ENCODE data around the gene AKT3.

AKT3 gene

DNA sequence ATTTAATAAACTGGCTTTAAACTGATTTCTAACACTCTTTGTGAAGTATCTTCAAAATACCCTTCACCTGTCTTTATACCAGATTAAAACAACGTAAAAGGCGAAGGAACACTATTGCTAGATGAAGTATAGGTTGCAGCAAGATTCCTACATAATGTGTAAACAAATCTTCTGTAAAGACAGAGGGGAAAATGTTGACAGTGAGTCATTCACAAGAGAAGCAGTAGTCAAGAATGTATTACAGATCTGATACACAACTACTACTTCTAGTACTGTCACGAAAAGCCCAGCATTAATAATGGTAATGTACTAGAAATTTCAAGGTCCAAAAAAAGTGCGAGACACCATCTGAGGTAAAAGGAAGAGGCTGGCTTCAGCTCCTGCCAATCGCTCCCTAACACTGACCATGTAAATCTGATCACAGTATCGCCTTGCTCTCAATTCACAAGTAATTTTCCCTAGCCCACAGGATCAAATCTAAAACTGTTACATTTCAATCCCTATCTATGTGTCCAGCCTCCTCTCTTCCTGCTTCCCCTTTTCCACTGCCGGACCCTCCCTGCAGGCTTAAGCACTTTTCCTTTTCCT is 290.4 kb downstream of the AKT3 start:
- TF ChIP-seq, protein P1, sequence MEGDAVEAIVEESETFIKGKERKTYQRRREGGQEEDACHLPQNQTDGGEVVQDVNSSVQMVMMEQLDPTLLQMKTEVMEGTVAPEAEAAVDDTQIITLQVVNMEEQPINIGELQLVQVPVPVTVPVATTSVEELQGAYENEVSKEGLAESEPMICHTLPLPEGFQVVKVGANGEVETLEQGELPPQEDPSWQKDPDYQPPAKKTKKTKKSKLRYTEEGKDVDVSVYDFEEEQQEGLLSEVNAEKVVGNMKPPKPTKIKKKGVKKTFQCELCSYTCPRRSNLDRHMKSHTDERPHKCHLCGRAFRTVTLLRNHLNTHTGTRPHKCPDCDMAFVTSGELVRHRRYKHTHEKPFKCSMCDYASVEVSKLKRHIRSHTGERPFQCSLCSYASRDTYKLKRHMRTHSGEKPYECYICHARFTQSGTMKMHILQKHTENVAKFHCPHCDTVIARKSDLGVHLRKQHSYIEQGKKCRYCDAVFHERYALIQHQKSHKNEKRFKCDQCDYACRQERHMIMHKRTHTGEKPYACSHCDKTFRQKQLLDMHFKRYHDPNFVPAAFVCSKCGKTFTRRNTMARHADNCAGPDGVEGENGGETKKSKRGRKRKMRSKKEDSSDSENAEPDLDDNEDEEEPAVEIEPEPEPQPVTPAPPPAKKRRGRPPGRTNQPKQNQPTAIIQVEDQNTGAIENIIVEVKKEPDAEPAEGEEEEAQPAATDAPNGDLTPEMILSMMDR (conservative IDR thresholded peaks at IDR 0.05), result no peak
- TF ChIP-seq ZFX (IDR thresholded peaks at IDR 0.05), result no peak
- H3K27ac ChIP-seq, result no peak overlapping the region

DNA sequence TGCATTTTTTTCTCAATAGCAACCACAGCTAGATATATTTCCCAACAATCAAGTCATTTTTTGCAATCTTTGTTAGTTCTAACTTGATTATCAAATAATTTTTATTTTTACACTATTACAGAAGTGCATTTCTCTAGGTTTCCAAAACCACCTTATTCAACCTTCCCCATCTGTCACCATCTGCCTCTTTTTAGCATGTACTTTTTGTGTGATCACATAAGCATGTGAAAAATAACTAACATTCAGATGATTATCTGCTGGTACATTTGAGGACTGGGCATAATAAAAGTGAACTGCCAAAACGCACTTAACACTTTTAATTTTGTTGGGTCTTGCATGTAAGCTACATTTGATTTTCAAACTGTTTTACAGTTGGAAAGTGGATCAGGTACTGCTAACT is 291.5 kb downstream of the AKT3 start:
- TF ChIP-seq, protein P1 (conservative IDR thresholded peaks at IDR 0.05), result no peak
- no peak for TF ChIP-seq ZFX (IDR thresholded peaks at IDR 0.05)
- H3K27ac ChIP-seq, result no peak overlapping the region

DNA sequence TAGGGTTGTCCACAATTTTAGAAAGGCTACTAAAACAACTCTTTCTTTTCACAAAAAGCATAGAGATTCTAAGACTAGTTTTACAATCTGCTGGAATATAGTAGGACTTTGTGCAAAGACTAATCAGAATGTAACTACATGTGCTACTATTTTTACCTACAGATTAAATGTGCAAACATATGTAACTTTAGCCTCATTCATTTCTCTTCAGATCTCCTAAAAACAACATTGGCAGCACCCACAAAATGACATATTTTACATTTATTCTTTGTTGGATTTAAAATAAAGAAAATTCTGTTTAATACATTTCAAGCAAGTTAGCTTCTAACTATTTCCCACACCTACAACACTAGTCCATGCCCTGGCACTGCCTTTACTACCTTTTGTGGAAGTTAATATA is 292.2 kb downstream of the AKT3 start:
- TF ChIP-seq, protein P1 (conservative IDR thresholded peaks at IDR 0.05), result no peak
- no peak for TF ChIP-seq ZFX (IDR thresholded peaks at IDR 0.05)
- no peak overlapping the region for H3K27ac ChIP-seq

DNA sequence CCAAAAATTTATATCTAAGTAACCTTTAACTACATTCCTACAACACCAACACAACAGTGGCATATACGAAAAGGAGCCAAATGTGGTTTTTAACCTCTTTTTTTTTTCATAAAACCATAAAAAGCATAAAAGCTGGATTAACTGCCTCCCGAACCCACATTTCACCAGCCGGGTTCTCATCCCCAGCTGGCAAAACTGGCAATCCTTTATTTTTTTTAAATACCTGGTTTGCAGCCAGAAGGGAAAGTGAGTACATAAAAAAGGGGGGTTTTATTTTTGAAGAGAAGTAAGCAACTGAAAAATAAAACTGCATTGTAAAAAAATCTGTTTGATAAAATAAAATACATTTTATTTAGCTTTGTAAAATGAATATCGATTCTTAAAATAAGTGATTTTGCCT is 295.4 kb downstream of the AKT3 start:
- no peak for TF ChIP-seq ZFX (IDR thresholded peaks at IDR 0.05)
- TF ChIP-seq, protein P1 (conservative IDR thresholded peaks at IDR 0.05), result no peak
- H3K27ac ChIP-seq, result no peak overlapping the region

DNA sequence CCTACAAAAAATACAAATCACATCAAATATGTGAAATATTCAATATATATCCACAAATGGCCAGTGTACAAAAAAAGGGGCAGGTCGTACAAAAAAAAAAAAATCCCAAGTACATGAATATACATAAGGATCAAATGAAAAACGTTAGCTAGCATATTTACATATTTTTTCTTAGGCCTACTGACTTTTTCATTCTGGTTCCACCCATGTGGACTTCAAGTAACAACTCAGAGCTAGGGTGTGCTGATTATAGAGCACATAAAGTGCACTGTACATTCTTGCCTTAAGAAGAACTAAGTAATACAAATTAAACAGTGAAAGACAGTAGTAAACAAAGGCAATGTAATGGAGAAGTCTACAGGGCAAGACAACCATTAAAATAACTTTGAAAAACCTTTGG is 297.0 kb downstream of the AKT3 start:
- TF ChIP-seq, protein P1 (conservative IDR thresholded peaks at IDR 0.05), result no peak
- TF ChIP-seq ZFX (IDR thresholded peaks at IDR 0.05), result no peak
- no peak overlapping the region for H3K27ac ChIP-seq

DNA sequence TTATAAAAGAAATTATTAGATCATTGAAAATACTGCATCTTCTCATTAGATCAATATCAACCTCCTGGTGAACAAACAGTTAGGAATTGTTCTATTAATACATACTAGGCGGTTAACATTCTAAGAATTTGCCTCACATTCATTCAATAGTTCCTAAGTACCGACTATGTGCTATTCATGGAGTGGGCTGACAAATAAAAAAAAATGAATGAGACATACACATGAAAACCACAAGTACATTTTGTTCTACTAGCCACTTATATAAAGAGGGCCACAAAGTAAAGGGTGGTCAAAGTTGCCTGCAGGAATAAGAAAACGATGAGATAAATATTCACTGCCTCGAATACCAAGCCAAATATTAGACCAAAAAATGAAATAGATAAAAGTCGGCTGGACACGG is 299.8 kb downstream of the AKT3 start:
- no peak overlapping the region for H3K27ac ChIP-seq
- TF ChIP-seq, protein P1 (conservative IDR thresholded peaks at IDR 0.05), result no peak
- TF ChIP-seq ZFX (IDR thresholded peaks at IDR 0.05), result no peak

DNA sequence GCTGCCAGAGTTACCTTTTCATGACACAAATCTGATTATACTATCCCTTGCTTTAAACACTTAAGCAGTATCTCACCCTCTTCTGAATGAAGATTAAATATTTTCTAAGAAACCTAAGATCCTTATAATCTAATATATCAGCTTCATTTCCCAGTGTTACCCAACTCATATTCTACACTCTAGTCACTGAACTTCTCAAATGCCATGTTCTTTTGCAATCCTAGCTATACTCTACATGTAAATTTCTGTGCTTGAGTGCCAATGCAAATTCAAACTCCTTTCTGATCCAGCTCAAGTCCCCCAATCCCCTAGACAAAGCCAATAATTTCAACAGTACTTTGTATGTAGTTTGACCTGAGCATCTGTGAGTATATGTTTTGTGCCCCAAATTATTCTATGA is 300.3 kb downstream of the AKT3 start:
- TF ChIP-seq, protein P1 (conservative IDR thresholded peaks at IDR 0.05), result no peak
- TF ChIP-seq ZFX (IDR thresholded peaks at IDR 0.05), result no peak
- H3K27ac ChIP-seq, result no peak overlapping the region

Measured in C4-2B (cell line).